Ishikawa (cell line): ENCODE measurements around the gene ZNF280C.

Source experiments
- CEBPB ChIP-seq: IDR thresholded peaks from 2 replicates; pipeline ENCODE4 v1.6.1; 2012
- CREB1 ChIP-seq: IDR thresholded peaks from 2 replicates; pipeline ENCODE4 v1.6.1; 2012; ENCODE audit warnings: low read depth
- EGR1 ChIP-seq: IDR thresholded peaks from 2 replicates; pipeline ENCODE4 v1.6.1; 2012
- EP300 ChIP-seq: IDR thresholded peaks from 2 replicates; pipeline ENCODE4 v1.6.1; 2012; ENCODE audit warnings: borderline replicate concordance
- TAF1 ChIP-seq: IDR thresholded peaks from 2 replicates; pipeline ENCODE4 v1.6.1; 2012; ENCODE audit warnings: low read depth, mild to moderate bottlenecking
- TEAD4 ChIP-seq: IDR thresholded peaks from 2 replicates; pipeline ENCODE4 v1.6.1; 2012
- ZBTB7A ChIP-seq: IDR thresholded peaks from 2 replicates; pipeline ENCODE4 v1.6.1; 2012; ENCODE audit warnings: low read depth

DNA sequence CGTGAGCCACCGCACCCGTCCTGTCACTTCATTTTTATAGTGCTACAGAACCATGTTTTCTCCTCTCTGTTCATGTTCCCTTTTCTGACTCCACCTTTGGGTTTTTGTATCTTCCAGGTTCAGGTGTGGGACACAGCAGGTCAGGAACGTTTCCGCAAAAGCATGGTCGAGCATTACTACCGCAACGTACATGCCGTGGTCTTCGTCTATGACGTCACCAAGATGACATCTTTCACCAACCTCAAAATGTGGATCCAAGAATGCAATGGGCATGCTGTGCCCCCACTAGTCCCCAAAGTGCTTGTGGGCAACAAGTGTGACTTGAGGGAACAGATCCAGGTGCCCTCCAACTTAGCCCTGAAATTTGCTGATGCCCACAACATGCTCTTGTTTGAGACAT is 84.5 kb downstream of the ZNF280C start:
- TF ChIP-seq EP300 = no peak
- no peak for TF ChIP-seq TEAD4
- no peak for TF ChIP-seq ZBTB7A
- no peak for TF ChIP-seq CEBPB
- TF ChIP-seq TAF1 = no peak
- no peak for TF ChIP-seq CREB1
- no peak for TF ChIP-seq EGR1
